HG02981 (cell line): ENCODE results near the gene UBXN2A.
"Not testable (repeated sequence)": the region's sequence is repeated elsewhere in the genome, so short reads cannot be mapped to it uniquely, and the experiment has no call there.

Experiments
- ATAC-seq: cut with Tn5 transposase; IDR thresholded peaks from one replicate; pipeline ENCODE4 v1.9.1; 2021; ENCODE audit warnings: mild to moderate bottlenecking, moderate library complexity; ENCODE audit not compliant: unreplicated experiment

UBXN2A gene

GRCh38 chr2:24011250-24012104 lies 71.2 kb downstream of the UBXN2A start:
- no peak for ATAC-seq

DNA sequence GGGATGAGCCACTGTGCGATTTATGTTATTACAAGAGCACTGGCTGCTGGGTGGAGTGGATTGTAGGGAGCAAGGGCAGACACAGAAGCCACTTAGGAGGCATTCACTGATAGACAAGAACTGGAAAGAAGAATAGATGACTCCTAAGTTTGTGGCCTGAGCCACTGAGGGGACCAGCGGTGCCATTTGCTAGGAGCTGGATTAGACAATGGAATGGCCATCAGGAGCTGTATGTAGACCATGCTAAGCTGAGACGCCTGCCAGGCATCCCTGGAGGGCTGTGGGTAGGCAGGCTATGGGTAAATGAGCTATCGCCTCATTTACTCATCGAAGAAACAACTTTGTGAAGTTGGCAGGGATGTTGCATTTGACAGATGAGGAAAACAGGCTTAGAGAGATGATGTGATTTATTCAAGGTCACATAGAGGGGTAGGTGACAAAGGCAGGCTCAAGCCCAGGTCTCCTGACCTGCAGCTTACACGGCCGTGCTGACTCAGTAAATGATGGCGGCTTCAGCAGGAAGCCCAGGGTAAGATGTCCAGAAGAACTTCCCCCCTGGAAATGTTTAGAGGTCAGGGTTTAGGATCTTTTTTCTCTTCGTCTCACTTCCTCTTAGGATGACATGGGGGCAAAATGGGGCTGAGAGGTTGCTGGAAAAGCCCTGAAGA lies 72.4 kb downstream of the UBXN2A start:
- no peak for ATAC-seq

- ATAC-seq: not testable (repeated sequence)
Observed at GRCh38 chr2:24014902-24015301, 74.6 kb downstream of the UBXN2A start.

DNA sequence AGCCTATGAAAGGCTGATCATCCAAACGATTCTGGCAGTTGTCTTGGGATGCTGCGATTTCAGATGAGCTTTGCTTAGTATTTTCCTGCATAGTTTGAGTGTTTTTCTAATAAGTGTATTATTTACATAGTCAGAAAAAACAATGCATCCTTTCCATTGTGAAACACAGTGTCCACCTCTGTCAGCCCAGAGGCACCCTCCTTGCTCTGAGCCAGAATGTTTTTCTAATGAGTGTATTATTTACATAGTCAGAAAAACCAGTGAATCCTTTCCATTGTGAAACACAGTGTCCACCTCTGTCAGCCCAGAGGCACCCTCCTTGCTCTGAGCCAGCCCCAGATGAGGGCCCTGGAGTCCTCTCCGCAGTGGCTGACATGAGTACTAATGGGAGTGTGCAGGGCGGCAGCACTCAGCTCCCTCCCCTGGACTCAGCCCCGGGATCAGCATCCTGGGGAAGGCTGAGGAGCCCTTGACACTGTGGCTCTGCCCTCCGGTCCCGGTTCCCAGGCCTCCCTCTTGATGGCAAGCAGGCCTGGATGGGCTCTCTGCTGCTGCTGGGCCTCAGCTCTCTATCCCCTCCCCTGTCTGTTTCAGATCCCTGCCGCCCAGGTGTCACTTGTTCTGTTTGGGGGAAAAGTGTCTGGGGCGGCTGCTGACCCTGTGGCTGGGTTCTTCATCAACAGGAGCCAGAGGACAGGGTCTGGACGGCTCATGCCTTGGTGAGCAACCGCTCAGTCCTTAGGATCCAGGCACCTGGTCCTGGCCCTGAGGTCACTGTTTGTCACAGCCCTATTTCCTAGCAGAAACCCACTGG lies 75.5 kb downstream of the UBXN2A start:
- no peak for ATAC-seq

- ATAC-seq: no peak
Observed at GRCh38 chr2:24016376-24016761, 76.1 kb downstream of the UBXN2A start.

- no peak for ATAC-seq
Observed at GRCh38 chr2:24016853-24017703, 76.8 kb downstream of the UBXN2A start.

DNA sequence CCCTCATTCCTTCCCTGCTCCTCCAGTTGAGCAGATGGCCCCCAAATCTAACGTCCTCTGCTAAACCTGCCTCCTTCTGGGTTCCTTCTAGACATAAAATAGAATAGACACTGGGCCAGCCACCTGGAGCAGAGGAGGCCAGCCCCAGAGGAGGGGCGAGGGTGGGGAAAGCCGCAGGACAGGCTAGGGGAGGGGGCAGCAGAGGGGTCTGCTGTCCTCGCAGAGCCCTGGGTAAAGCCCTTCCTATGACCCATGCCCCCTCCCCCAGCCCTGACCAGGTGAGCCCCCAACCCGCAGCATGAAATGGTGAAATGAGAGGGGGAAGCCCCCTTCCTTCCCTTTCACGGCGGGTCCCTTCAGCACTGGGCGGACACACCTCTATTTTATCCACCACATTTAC lies 77.4 kb downstream of the UBXN2A start:
- ATAC-seq: no peak

GRCh38 chr2:24018241-24018640 lies 78.0 kb downstream of the UBXN2A start:
- ATAC-seq: no peak

DNA sequence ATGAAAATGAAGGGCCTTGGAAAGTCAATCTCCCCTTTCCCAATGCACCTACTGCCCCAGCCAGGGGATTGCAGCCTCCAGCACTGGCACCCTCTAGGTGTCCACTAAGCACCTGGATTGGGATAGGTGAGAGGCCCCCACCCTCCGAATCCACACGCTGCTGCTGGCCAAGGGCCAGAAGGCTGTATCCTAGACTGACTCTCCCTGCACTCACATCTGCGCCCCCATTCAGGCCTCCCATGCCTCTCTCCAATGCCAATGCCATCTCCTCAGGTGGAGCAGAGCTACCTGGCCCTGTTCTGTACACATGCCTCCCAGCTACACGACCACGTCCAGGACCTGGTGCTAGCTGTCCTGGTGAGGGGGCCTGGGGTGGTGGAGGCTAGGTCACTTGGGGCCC lies 79.5 kb downstream of the UBXN2A start:
- no peak for ATAC-seq

- no peak for ATAC-seq
Observed at GRCh38 chr2:24020244-24020643, 80.0 kb downstream of the UBXN2A start.

GRCh38 chr2:24021122-24021998 lies 81.1 kb downstream of the UBXN2A start:
- no peak for ATAC-seq

DNA sequence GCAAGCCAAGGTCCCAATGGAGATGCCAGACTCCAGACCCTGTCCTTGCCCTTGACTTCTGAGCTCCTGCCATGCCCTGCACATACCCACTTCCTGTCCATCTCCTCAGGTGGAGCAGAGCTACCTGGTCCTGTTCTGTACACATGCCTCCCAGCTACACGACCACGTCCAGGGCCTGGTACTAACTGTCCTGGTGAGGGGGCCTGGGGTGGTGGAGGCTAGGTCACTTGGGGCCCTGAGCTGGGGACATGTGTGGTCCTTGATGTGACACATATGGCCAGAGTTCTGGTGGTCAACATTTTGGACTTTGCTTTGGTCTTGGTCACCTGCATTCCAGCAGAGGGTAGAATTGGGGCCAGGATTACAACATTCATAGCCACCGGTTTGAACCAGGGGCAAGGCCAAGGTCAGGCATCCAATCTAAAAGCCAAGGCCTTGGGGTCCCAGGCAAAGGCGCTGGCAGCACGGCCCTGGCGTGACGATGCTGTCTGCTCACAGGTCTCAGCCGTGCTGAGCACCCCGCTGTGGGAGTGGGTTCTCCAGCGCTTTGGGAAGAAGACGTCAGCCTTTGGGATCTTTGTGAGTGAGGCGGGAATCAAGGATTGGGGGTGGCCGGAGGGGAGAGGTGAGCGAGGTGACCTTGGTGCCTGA lies 82.2 kb downstream of the UBXN2A start:
- no peak for ATAC-seq

DNA sequence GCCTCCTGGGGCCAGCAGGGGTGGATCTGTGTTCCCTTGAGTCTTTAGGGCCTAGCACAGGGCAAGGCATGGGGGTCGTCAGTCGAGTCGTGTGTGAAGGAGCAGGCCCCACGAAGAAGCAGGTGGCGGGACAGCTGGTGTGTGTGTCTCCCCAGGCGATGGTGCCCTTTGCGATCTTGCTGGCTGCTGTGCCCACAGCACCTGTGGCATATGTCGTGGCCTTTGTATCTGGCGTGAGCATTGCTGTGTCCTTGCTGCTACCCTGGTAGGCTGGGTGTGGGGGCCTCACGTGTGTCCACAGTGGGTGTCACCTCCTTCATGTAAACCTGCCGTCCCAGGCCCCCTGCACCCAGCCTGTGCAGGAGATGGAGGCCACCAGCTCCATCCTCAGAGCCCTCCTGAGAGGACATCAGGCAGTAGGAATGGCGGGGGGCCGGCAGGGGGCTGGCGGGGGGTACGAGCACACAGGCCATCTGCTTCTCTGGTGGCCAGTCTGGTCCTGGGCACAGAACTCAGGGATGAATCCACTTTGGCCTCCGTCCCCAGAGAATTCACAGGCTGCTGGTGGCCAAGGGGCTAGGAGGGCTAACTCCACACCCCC lies 82.8 kb downstream of the UBXN2A start:
- ATAC-seq: no peak

- ATAC-seq: no peak
Observed at GRCh38 chr2:24024018-24024417, 83.8 kb downstream of the UBXN2A start.

DNA sequence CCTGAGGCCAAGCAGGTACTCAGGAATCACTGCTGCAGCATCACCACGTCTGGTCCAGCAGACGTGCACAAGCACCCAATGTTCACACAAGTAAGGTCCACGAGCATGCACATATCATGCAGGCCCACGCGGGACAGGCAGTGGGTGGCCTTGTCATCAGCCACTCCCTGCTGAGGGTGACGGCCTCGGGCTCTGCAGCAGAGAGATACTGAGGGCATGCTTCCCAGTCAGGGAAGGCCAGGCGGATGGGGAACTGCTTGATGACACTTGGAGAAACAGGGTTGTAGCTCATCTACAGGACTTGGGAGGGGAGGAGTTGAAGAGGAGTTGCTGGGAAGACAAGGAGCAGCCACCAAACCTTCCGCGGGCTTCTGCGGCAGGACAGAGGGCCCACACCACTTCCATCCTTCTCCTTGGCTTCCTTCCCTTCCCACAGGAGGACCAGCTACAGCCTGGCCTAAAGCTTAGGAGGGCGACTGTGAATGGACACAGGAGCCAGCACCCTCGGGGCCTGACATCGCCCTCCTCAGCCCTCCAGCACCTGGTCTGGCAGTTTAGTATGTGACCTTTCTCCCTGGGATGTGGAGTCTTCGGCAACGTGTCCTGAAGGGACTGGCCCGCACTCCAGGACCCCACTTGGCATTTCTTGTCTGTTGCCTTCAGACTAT lies 84.9 kb downstream of the UBXN2A start:
- no peak for ATAC-seq

- ATAC-seq: no peak
Observed at GRCh38 chr2:24026233-24026632, 86.0 kb downstream of the UBXN2A start.

DNA sequence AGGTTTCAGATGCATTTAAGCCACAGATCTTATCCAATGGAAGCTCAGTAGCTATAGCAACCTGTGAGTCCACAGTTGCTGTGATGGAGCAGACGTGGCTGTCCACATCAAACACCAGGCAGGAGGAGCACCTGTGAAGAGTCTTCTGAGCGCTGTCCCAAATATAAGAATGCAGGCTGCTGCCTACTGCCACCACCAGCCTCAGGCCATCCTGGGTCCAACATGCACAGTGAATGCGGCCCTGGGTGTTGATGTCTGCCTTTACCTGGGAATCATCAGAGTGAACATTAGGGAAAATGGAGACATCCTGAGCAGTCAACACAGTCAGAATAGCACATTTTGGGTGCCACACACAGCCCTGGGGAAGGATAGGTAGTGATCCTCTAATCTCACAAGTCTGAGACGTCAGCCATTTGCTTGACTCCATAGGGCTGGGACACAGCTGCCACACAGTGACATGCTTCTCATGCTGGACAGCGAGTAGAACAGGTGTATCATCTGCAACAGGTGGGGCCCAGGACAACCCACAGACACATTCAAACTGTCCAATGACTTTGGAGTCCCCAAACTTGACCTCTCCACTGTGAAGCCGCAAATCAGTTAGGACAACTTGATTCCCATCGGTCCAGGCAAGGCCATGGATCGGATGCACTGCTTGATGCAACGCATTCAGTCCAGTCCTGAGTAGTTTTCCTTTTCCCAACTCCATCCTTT lies 98.7 kb downstream of the UBXN2A start:
- ATAC-seq: no peak

DNA sequence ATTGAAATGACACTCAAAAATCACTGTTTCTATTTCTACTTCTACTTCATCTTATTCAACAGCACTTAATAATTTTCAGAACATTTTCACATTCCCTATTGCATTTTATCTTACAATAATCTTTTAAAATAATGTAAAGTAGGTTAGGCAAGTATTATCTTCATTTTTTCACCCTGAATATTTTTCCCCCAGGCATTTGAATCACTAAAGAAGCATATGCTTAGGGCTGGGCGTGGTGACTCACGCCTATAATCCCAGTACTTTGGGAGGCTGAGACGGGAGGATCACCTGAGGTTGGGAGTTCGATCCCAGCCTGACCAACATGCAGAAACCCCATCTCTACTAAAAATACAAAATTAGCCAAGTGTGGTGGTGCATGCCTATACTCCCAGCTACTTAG lies 100.2 kb downstream of the UBXN2A start:
- ATAC-seq: no peak
